SK-N-SH treated with all-trans-retinoic acid at 6 μM for 48 hours (cell line): ENCODE measurements around the gene DCP1B.

Source experiments
- ATAC-seq: fragments of 200-7000 bp; cut with Tn5 transposase; 3 replicates; pipeline ENCODE4 v1.9.1; 2020; ENCODE audit warnings: mild to moderate bottlenecking, moderate library complexity
- ARNTL ChIP-seq: fragments of 450-650 bp; formaldehyde crosslinking; IDR thresholded peaks from 2 replicates; pipeline ENCODE4 v1.5.0; 2020; ENCODE audit warnings: low read depth, mild to moderate bottlenecking, moderate library complexity, borderline replicate concordance
- BACH2 ChIP-seq: fragments of 250-450 bp; sonication (Bioruptor Pico); IDR thresholded peaks from 2 replicates; pipeline ENCODE4 v1.9.0; 2021; ENCODE audit warnings: mild to moderate bottlenecking, borderline replicate concordance
- CSRNP3 ChIP-seq: fragments of 250-450 bp; sonication (Bioruptor Pico); IDR thresholded peaks from 2 replicates; pipeline ENCODE4 v1.5.1; 2021; ENCODE audit warnings: mild to moderate bottlenecking, moderate library complexity
- ESRRG ChIP-seq: fragments of 250-450 bp; sonication (Bioruptor Pico); IDR thresholded peaks from 2 replicates; pipeline ENCODE4 v1.6.1; 2021; ENCODE audit warnings: mild to moderate bottlenecking
- GLIS3 ChIP-seq: fragments of 250-450 bp; sonication (Bioruptor Pico); IDR thresholded peaks from 2 replicates; pipeline ENCODE4 v1.5.0; 2020; ENCODE audit warnings: mild to moderate bottlenecking, moderate library complexity
- ISL1 ChIP-seq: fragments of 250-450 bp; sonication (Bioruptor Pico); IDR thresholded peaks from 2 replicates; pipeline ENCODE4 v2.1.2; 2022; ENCODE audit warnings: mild to moderate bottlenecking, moderate library complexity
- OSR1 ChIP-seq: fragments of 250-450 bp; sonication (Bioruptor Pico); IDR thresholded peaks from 2 replicates; pipeline ENCODE4 v1.8.0; 2022; ENCODE audit warnings: moderate library complexity, mild to moderate bottlenecking, inconsistent platforms
- PATZ1 ChIP-seq: fragments of 250-450 bp; sonication (Bioruptor Pico); IDR thresholded peaks from 2 replicates; pipeline ENCODE4 v1.8.0; 2020; ENCODE audit warnings: mild to moderate bottlenecking, moderate library complexity, borderline replicate concordance
- POU6F1 ChIP-seq: fragments of 250-450 bp; sonication (Bioruptor Pico); IDR thresholded peaks from 2 replicates; pipeline ENCODE4 v1.8.0; 2021; ENCODE audit warnings: low read depth, mild to moderate bottlenecking, moderate library complexity, borderline replicate concordance
- PPARA ChIP-seq: fragments of 250-450 bp; sonication (Bioruptor Pico); IDR thresholded peaks from 2 replicates; pipeline ENCODE4 v1.5.0; 2020; ENCODE audit warnings: mild to moderate bottlenecking, borderline replicate concordance
- RARB ChIP-seq: fragments of 250-450 bp; sonication (Bioruptor Pico); IDR thresholded peaks from 2 replicates; pipeline ENCODE4 v1.8.0; 2021; ENCODE audit warnings: mild to moderate bottlenecking, moderate library complexity
- TCF4 ChIP-seq: fragments of 250-450 bp; sonication (Bioruptor Pico); IDR thresholded peaks from 2 replicates; pipeline ENCODE4 v1.8.0; 2021; ENCODE audit warnings: mild to moderate bottlenecking, moderate library complexity, borderline replicate concordance
- TOX ChIP-seq: fragments of 250-450 bp; sonication (Bioruptor Pico); IDR thresholded peaks from 2 replicates; pipeline ENCODE4 v1.8.0; 2021; ENCODE audit warnings: mild to moderate bottlenecking, moderate library complexity, borderline replicate concordance
- TSHZ2 ChIP-seq: fragments of 250-450 bp; sonication (Bioruptor Pico); IDR thresholded peaks from 2 replicates; pipeline ENCODE4 v1.5.0; 2020; ENCODE audit warnings: mild to moderate bottlenecking, moderate library complexity
- ZC3H10 ChIP-seq: fragments of 250-450 bp; sonication (Bioruptor Pico); IDR thresholded peaks from 2 replicates; pipeline ENCODE4 v1.5.1; 2021; ENCODE audit warnings: mild to moderate bottlenecking, moderate library complexity
- ZFP3 ChIP-seq: fragments of 250-450 bp; sonication (Bioruptor Pico); IDR thresholded peaks from 2 replicates; pipeline ENCODE4 v1.5.0; 2020; ENCODE audit warnings: mild to moderate bottlenecking, moderate library complexity
- ZNF565 ChIP-seq: fragments of 450-650 bp; formaldehyde crosslinking; conservative IDR thresholded peaks from 2 replicates; pipeline ENCODE4 v1.5.0; 2020; ENCODE audit warnings: low read depth, mild to moderate bottlenecking, moderate library complexity
- ZNF70 ChIP-seq: fragments of 450-650 bp; formaldehyde crosslinking; IDR thresholded peaks from 2 replicates; pipeline ENCODE4 v1.5.0; 2020; ENCODE audit warnings: mild to moderate bottlenecking, moderate library complexity
- ZNF8 ChIP-seq: fragments of 450-650 bp; formaldehyde crosslinking; IDR thresholded peaks from 2 replicates; pipeline ENCODE4 v1.5.0; 2020; ENCODE audit warnings: mild to moderate bottlenecking, moderate library complexity

Gene DCP1B

GRCh38 chr12:1924996-1925683 lies 79.1 kb downstream of the DCP1B start:
- no peak for ATAC-seq
- TF ChIP-seq ARNTL (CRISPR knock-in tag) (no peak), PATZ1 (CRISPR knock-in tag) (no peak), ZNF70 (no peak), TSHZ2 (CRISPR knock-in tag) (no peak), ISL1 (CRISPR knock-in tag) (no peak), ESRRG (CRISPR knock-in tag) (no peak), ZFP3 (CRISPR knock-in tag) (no peak), BACH2 (CRISPR knock-in tag) (no peak), ZNF8 (CRISPR knock-in tag) (no peak), GLIS3 (CRISPR knock-in tag) (no peak), OSR1 (CRISPR knock-in tag) (no peak), PPARA (no peak)

- no peak for ATAC-seq
- TF ChIP-seq OSR1 (CRISPR knock-in tag) (no peak), POU6F1 (CRISPR knock-in tag) (no peak), ESRRG (CRISPR knock-in tag) (no peak), GLIS3 (CRISPR knock-in tag) (no peak), ZFP3 (CRISPR knock-in tag) (no peak), BACH2 (CRISPR knock-in tag) (no peak), ZNF70 (no peak), ZNF565 (CRISPR knock-in tag) (no peak), TSHZ2 (CRISPR knock-in tag) (no peak), CSRNP3 (CRISPR knock-in tag) (no peak), PATZ1 (CRISPR knock-in tag) (no peak), PPARA (no peak), ZNF8 (CRISPR knock-in tag) (no peak), RARB (no peak), ZC3H10 (no peak), TCF4 (CRISPR knock-in tag) (no peak), ARNTL (CRISPR knock-in tag) (no peak), TOX (no peak), ISL1 (CRISPR knock-in tag) (no peak)
Measured at GRCh38 chr12:1922985-1923384, 81.3 kb downstream of the DCP1B start.
